ENCODE results near the gene FNIP2.

DNA sequence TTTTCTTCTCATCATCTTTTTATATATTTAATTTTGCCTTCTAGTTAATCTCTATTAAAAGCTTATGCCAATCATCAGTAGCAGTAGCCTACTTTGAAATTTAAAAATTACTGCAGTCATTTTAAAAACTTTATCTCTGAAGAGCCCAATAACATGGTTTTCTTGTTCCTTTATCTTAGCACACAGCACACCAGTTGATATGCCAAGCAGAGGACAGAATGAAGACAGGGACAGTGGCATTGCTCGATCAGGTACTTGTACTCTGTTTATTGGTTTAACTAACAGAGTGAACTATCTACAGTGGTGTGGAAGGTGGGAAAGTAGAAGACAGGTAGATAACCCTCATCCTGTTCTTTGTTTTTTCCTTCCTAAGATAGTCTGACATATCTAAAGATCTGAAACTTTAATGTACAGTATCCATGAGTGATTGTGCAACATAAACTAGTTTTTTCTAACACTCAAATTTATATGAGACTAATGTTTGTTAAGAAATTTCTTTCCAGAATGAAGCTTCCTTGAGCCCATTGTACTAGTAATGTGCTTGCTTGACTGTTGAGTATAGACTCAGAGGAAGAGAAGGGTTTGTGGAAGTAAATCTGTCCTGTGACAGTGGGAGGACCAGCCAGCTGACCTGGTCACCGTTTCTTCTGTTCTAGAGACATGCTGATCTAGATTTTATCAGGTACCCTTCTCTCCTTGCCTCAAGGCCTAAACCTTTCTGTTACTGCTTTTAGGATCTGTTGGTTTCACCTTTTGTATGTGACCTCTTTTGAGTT lies 66.6 kb downstream of the FNIP2 start:
- TF ChIP-seq ELF1 (IDR thresholded peaks at IDR 0.05) (no peak), RAD21 (IDR thresholded peaks at IDR 0.05; ENCODE audit: low read length) (no peak)
- TF ChIP-seq, protein P1, sequence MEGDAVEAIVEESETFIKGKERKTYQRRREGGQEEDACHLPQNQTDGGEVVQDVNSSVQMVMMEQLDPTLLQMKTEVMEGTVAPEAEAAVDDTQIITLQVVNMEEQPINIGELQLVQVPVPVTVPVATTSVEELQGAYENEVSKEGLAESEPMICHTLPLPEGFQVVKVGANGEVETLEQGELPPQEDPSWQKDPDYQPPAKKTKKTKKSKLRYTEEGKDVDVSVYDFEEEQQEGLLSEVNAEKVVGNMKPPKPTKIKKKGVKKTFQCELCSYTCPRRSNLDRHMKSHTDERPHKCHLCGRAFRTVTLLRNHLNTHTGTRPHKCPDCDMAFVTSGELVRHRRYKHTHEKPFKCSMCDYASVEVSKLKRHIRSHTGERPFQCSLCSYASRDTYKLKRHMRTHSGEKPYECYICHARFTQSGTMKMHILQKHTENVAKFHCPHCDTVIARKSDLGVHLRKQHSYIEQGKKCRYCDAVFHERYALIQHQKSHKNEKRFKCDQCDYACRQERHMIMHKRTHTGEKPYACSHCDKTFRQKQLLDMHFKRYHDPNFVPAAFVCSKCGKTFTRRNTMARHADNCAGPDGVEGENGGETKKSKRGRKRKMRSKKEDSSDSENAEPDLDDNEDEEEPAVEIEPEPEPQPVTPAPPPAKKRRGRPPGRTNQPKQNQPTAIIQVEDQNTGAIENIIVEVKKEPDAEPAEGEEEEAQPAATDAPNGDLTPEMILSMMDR (IDR thresholded peaks at IDR 0.05): no peak
- TF ChIP-seq, protein P2, sequence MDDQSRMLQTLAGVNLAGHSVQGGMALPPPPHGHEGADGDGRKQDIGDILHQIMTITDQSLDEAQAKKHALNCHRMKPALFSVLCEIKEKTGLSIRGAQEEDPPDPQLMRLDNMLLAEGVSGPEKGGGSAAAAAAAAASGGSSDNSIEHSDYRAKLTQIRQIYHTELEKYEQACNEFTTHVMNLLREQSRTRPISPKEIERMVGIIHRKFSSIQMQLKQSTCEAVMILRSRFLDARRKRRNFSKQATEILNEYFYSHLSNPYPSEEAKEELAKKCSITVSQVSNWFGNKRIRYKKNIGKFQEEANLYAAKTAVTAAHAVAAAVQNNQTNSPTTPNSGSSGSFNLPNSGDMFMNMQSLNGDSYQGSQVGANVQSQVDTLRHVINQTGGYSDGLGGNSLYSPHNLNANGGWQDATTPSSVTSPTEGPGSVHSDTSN (IDR thresholded peaks at IDR 0.05): no peak

Data from SK-N-SH (cell line).